GM19023 (cell line): ENCODE results near the gene SLC7A1.

ENCODE experiments used
- ATAC-seq: cut with Tn5 transposase; IDR thresholded peaks from one replicate; pipeline ENCODE4 v1.9.1; 2021; ENCODE audit warnings: mild to moderate bottlenecking, moderate library complexity; ENCODE audit not compliant: unreplicated experiment

Gene SLC7A1

DNA sequence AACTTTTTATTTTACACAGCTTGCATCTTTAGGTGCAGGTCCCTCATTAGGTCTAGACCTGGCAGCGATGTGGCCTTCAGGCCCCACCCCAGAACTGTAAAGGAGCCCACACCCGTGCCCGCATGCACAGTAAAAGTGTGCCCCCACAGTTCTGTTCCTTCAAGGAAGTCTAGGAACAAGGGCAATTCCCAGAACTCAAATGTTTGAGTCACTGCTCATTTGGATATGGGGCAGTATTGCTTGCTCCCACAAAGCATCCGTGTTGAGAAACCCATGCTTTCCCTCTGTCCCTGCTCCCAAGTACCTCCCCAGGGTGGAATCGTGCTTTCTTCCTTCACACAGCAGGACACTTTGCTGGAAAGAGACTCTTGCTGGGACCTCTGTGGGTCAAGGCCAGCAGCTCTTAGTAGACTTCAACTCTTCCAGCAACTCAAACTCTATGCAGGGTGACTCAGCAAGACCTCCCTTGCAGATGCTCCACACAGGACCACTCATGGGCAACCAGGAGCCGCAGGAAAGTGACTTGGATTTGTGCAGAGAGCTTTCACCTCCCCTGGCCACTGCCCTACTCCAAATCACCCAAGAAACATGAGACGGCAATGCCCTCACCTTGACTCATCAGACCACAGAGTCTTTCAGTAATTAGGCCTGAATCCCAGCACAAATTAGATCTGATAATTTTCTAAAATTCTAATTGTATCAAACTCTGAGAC lies 12.3 kb downstream of the SLC7A1 start:
- no peak for ATAC-seq

DNA sequence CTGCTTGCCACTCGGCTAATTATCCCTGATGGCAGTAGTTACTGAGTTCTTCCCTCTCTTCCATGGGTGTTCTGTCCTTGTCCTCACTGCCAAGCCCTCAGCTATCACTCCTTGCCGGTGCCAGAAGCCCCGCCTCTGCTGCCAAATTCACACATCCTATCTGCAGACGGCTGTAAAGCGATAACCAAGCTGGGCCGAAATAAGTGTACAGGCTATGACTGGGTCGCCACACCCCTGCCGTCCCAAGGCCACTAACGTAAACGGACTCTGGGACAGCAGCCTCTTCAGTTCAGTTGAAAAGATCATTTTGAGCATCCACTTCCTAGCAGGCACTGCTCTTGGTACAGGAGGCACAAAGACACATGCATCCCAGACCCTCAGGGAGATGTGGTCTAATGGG lies 13.3 kb downstream of the SLC7A1 start:
- ATAC-seq, result no peak

DNA sequence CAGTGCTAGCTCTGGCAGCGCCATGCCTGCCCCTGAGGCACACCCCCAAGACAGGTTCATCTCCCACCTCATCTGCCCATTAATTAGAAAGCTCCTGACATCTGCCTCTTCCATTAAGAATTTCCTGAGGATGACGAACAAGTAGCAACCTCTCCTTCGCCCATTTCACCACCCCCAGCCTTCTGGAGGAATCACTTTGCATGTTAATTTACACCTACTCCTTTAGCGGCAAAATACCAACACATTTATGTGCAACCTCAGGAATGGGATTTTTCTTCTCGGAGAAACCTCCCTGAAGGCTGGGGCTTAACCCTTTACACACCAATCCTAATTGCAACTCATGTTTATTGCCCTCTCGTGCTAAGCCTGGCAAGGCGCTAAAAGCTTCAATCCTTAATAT lies 13.8 kb downstream of the SLC7A1 start:
- no peak for ATAC-seq

DNA sequence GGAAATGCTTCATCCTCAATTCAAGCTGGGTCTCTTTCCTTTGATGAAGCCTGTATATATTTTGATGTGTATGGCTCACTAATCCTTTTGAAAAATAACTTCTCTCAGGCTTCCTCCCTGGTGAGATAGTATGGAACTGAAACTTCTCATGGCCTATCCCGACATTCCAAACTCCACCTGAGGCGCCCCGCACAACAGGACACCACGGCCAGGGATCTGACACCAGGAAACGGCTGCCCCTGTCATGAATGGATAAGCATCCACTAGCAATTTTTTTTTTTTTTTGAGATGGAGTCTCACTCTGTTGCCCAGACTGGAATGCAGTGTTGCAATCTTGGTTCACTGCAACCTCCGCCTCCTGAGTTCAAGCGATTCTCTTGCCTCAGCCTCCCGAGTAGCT lies 16.4 kb downstream of the SLC7A1 start:
- ATAC-seq, result no peak

DNA sequence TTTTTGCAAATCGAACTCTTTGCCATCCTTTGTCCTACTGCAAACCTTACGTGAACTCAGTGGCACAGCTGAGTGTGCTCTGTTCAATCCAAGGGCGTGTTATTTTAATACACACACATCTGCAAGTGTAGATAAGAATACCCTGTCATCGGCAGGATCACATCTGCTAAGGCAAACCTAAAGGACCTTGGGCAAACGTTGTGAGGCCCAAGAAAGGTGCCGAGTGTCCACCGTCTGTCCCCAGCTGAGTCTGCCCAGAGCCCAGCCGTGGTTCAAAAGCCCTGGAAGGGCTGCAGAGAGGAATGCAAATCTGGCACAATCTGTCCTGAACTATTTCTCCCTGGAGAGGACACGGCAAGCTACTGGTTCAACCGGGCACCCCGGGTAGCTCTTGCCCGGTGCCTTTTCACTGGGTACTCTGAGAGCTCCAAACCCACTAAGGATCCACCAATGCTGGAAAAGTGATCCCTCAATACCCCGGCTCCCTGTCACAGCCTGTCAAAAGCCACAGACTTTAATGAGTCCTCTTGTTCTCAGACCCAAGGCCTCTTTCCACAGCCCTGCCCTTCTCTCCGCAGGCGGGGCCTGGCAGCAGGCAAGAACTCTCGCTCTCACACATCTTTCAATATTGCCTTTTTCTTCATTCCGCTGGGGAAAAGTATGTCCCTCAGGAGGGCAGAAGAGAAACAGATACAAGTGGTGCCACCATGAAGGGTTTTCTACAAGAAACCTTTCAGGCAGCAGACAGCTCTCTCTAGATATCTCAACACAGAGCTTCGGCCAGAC lies 17.0 kb downstream of the SLC7A1 start:
- no peak for ATAC-seq

DNA sequence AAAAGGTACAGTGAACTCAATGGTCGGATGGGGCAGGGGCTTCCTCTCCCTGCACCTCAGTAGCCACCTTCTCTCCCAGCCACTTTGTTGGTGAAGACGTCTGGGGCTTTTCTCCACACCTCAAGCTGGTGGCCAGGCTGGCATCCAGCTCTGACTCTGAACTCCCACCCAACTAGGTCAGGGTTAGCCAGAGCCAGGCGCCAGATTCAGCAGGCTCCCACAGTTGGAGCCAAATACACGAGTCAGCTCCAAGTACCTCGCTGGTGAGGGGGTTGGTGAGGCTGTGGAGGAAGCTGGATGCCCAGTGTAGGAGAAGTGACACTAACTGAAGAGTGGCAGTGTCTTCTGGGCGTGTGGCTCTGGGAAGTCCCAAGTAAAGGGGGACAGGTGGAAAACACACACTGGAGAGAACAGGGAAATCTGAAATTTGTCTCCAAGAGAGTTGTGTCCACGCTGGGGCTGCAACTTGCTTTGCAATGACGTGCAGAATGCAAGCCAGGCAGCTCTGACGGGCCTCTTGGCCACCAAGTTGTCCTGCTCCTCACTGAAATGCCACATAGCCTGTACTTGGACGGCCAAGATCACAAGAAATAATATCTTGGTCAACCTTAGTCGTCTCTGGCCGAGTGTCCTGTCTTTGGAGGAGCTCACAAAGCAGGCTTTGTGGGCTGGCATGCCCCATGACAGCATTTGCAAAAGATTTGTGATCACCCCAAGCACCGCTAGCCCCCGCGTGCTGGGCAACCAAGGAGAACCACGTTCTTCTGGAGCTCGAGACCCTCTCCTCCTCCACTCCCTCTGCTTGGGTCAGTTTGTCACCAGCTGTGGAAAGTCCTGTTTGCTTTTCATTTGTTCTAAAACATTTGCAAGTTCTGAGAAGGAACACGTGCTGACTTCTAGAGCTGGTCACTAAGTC lies 18.1 kb downstream of the SLC7A1 start:
- no peak for ATAC-seq

DNA sequence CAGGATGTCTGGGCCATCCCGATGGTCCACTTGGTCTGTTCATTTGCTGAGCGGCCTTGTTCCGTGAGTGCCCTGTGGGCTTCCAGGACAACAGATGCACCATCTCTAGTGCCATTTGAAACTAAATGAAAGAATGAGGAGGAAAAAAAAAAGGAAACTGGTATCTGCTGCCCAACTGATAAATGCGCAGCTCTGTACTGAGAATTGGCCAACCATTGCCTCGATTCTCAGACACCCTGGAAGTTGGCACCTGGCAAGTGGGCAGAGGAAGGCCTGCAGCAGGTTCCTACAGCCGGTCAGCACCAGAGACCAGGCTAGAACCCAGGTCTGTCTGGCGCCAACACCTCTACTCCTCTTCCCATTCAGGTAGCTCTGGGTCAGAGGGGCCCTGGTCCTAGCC lies 18.9 kb downstream of the SLC7A1 start:
- ATAC-seq, result no peak

DNA sequence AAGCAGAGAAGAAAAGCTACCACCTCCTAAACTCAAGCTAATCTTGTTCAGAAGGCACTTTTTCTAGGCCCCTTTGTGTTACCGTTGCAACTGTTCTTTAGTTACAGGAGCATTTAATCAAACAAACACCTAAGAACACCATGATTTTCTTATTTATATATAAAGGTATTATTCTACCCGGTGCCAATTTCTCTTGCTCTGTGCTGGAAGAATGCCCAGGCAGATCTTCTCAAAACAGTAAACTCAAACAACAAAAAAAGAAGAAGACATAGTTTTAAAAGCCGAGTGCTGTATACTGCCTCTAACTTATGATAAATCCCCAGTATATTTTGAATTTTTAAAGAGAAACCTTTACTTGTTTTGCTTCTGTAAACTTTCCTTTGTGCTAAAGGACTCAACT lies 20.4 kb downstream of the SLC7A1 start:
- no peak for ATAC-seq

DNA sequence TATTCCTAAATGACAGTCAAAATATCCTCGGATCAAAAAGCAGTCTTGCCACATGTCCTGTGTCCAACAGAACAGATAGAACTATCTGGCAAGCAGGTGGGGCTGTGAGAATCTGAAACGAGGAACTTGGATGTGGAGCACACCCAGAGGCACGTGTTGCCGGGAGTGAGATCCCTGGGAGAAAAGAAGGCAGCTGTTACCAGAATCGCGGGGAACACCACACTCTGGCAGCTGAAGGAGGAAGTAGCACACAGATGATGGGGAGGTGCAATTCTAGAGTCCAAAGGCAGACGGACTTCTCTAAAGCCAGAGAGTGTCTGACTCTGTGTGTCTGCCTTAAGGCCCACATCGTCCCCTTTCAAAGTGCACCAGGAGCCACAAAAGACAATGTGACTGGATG lies 22.3 kb downstream of the SLC7A1 start:
- ATAC-seq, result no peak

DNA sequence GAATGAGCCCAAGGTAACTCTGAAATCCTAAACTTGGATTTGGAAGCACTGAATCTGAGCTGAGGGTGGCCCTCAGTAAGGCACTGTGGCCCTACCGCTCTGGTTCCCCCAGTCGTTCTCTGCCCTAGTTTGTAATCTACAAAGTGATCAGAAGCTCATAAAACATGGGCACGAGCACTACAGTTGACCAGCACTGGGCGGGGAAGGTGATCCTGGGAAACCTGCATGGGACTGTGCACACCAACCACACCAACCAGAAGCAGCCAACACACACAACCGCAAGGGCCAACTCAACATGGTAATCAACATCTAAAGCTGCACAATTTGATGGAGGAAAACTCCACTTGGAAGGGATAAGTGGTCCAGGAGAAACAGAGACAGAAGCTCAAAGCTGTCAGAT lies 22.9 kb downstream of the SLC7A1 start:
- ATAC-seq, result no peak

DNA sequence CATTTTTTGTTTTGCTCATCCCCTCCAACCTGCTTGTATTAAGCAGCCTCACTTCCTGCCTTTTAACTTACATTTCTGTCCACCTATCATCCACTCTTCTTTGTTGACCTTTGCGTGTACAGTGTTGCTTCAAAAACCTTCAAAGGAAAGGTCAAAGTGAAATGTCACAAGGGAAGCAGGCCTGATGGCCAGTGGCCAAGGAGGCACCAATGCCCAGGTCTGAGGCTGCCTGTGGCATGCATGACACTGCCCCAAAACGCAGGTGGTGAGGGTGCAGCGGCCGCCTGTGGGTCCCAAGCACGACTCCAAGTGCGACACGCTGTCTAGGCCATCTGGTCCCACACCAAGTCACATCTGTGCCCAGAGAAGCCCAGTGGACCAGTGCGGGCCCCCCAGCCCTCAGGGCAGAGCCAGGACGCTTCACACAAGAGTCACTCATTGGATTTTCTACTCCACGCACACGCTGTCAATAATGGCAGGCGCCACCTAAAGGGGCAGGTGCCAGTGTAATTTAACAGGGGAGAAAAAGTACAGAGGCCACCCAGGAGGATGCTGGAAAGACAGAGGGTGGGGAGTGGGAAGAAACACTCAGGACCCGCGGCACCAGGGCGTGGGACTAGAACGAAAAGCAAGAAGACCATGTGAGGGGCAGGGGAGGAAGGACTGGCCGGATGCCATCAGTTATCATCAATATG lies 23.5 kb downstream of the SLC7A1 start:
- ATAC-seq, result no peak

DNA sequence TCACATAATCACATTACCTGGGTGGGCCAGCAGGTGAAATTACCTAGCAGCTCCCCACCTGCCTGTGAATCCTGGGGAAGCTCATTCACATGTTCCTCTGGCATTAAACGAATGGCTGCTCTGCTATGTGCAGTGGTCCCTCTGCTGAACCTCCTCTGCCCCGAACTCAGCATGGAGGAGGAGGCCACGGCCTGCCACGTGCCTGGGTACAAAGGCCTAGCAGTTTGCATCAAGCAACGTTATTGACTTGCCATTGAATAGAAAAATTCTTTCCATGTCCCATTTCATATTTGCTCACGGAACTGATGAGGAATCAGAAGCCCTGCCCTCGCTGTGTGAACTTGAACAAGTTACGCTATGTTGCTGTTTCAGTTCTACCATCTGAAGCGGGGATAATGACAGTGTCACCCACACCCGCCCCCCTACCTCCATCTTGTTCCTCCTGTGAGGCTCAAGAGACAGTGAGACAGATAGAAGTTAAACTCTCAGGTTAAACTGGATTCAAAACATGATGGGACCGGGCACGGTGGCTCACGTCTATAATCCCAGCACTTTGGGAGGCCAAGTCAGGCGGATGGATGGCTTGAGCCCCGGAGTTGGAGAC lies 25.3 kb downstream of the SLC7A1 start:
- ATAC-seq, result no peak

DNA sequence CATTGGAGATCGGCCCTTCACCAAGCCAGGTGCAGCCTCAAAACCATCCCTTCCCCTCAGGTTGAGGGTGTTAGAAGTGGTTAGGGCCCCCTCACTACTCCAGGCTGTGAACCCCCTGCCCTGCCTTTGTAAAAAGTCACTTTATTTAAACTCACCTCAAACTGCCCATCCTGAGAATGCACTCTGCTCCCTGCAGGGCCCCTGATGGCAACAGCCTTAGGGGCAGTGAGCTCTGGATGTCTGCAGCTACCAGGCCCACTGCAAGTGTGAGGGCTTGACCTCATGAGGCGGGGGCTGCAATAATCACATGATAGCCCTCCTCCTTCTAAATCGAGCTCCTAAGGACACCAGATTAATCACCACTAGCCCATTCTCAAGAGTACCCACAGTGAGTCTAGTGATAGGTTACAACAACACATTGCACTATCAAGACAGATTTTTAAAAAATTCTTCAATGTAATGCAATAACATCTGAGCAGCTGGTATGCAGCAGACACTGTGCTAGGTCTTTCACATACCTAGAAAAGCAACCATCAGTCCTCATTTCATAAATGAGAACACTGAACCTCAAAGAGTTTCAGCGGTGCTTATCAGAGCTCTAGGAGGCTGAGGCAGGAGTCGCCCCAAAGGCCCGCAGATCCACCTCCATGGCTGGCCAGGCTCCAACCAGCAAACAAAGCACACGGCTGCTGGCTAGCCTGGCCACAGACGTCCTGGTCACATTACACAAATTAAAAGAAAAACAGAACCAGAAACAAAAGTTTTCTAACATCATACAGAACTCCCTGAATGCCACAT lies 26.0 kb downstream of the SLC7A1 start:
- ATAC-seq, result no peak

DNA sequence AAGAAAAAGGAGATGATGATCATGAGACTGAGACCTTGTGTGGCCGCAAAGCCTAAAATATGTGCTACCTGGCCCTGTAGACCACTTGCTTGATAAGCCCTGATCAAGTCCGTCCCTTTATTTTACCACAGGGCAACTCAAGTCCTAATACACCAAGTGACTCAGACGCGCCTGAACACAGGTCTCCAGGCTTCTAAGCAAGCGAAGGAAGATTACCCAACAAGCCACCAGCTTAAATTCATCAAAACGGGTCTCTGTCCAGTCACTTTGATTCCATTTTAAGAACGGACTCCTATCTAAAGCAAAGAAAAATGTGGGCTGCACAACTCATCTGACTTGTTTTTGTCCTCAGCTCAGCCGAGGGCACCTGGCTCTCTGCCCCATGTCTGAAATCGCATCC lies 26.8 kb downstream of the SLC7A1 start:
- no peak for ATAC-seq

DNA sequence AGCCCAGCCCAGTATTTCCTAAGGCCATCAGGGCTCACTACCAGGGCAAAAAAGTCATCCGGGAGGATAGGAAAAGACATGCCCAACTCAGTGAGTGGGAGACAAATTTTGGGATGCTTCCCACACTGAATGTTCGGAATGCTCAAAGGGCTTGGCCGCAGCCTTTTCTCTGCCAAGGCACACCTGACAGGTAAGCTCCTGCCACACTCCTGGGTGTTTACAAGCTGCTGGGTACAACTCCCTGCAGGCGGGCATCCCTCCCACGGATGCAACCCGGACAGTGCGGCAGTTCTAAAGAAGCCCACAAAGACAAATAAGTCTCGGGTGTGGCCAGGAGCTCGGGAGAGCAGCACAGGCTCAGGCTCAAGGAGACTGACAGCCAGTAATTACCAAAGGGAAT lies 28.1 kb downstream of the SLC7A1 start:
- ATAC-seq, result no peak

DNA sequence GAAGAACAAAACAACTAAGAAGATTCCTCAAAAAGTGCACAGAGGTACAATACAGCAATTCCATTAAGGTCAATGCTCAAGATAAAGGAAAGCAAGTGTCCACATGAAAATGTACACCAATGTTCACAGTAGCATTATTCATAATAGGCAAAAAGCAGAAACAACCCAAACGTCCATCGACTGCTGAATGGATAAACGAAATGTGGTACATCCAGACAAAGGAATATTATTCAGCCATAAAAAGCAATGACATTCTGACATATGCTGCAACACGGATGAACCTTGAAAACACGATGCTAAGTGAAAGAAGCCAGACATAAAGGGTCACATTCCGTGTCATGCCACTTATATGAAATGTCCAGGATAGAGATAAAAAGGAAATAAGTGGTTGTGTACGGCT lies 29.3 kb downstream of the SLC7A1 start:
- no peak for ATAC-seq

DNA sequence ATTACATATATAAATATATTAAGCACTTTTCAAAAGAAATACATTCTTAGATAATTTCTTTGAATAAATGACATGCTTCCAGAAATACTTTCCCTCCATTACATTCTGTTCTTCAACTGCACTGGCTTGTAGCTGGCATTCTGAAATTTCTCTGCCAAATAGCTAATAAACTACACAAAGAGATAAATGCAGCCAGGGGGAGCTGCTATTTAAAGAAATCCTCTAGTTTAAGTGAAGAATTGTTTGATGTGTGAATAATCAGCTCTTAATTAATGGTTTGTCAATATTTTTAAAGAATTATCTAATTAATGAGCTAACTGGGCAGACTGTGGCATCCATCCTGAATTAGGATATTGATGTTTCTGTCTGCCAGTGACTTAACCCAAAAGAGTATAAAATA lies 30.7 kb downstream of the SLC7A1 start:
- ATAC-seq, result no peak

DNA sequence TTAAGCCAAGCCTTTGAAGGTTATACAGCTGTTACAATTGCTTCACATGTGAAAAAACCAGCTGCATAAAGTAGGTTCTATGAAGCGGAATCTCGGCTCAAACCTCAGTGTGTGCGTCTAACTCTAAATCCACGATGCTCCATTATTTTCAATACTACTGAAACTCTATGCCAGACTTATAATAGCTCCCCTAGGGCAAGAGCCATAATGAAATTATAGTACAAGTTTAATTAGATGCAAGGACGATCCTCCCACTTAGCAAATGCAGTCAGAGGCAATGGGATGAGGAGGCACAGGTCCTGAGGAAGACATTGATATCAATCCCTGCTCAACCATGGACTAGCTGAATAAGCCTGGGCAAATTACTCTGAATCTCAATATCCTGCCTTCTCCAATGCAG lies 31.1 kb downstream of the SLC7A1 start:
- no peak for ATAC-seq

DNA sequence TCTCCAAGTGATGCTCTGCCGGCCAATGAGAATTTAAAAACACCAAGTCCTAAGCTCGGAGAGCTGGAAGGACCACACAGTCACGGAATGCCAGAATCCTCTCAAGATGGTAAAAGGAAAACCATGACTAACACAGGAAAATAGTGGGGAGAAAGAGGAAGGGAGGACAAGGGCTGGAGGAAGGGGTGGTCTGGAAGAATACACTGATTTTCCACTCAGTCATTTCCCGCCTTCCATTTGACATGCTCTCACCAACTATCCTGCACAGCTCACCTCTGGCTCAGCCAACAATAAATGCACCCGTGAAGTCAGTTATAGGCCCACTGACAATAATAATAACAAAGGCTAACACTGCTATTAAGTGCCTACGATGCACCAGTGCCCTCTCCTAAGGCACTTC lies 31.5 kb downstream of the SLC7A1 start:
- no peak for ATAC-seq
